Measurements from ENCODE around the gene EPB41L1.

EPB41L1 gene

DNA sequence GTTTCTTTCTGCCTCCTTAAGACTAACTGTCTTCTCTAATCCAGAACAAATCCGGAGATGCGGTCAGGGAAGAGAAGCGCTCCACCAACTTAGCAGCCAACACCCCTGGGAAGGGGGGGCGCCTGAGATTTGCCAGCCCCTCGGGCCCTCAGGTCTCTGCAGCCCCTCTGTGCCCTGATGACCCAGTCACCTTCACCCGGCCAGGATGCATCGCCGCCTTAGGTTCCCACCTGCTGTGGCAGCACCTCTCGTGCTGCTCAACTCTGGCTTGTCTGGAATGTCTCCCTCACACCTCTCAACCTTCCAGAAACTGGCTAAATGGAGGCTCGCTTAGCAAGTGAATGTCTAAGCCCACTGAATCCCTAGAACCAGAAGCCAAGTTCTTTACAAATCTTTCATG, 53.7 kb downstream of the EPB41L1 start:
- no peaks in the 10 kb centered on the region for H3K36me3 ChIP-seq (ENCODE audit: control insufficient read depth in 4 of 4, insufficient read depth in 4 of 4, low read length in 3 of 4)
- H3K9me3 ChIP-seq (ENCODE audit: control extremely low read depth in 1 of 5, control insufficient read depth in 4 of 5, insufficient read depth in 2 of 5, low read depth in 1 of 5, low read length in 4 of 5) = no peaks in the 10 kb centered on the region
- no peak overlapping the region for H3K4me3 ChIP-seq (ENCODE audit: control insufficient read depth in 1 of 7, extremely low read depth in 1 of 7, insufficient read depth in 4 of 7, low read depth in 2 of 7, low read length in 6 of 7)
- no peak overlapping the region for H3K27ac ChIP-seq (ENCODE audit: insufficient read depth in 1 of 2, low read depth in 1 of 2, low read length in 2 of 2, poor library complexity in 1 of 2, severe bottlenecking in 2 of 2)
- no peak for DNase-seq
- CTCF ChIA-PET = no interaction called here
- 96% methylated on average over 8 of the region's 10 CpGs for WGBS (ENCODE audit: insufficient coverage)
- POLR2A ChIA-PET = no interaction called here
- no peaks in the 10 kb centered on the region for H3K4me1 ChIP-seq (ENCODE audit: control extremely low read depth in 1 of 4, control insufficient read depth in 4 of 4, insufficient read depth in 4 of 4, low read length in 3 of 4)
- peaks cover 0 to 8% (median 0%) of the 10 kb centered on the region in 5 experiments for H3K27me3 ChIP-seq (replicated peaks in 2 of 5; ENCODE audit: control insufficient read depth in 4 of 5, insufficient read depth in 5 of 5, low read length in 4 of 5)

DNA sequence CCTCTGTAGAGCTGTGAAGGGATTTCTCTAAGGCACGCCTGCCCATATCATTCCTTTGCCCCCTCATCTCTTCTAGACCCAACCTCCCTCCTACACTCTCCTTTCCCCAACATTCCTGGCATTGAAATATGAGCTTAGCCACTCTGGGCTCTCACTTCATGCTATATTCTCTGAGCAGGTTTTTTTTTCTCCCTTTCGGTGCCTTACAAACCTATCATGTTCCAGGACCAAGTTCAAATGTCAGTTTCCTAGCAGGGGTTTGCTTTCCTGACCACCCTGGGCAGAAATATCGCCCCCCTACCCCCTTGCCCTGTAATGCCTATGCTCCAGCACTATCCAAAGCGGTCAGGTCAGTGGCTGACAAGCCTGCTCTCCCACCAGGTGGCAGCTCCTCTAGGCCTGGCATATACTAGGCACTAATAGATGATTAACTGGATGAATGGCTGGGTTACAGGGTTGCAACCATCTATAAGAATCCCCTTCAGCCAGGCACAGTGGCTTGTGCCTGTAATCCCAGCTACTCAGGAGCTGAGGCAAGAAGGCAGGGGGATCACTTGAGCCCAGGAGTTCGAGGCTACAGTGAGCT, 56.0 kb downstream of the EPB41L1 start:
- CTCF ChIA-PET = interaction anchor here (0.9 to 5.5 kb wide), 6 partner anchors 8 to 241 kb away, joined by 3 to 44 read pairs (median 6); no protein-coding TSS in a partner anchor
- 93% methylated on average over 2 of the region's 5 CpGs for WGBS (ENCODE audit: insufficient coverage)
- Histone ChIP-seq H3K4me1 (ENCODE audit: control extremely low read depth in 1 of 4, control insufficient read depth in 4 of 4, insufficient read depth in 4 of 4, low read length in 3 of 4) (no peaks in the 10 kb centered on the region), H3K36me3 (ENCODE audit: control insufficient read depth in 4 of 4, insufficient read depth in 4 of 4, low read length in 3 of 4) (no peaks in the 10 kb centered on the region), H3K9me3 (ENCODE audit: control extremely low read depth in 1 of 5, control insufficient read depth in 4 of 5, insufficient read depth in 2 of 5, low read depth in 1 of 5, low read length in 4 of 5) (no peaks in the 10 kb centered on the region), H3K27ac (ENCODE audit: insufficient read depth in 1 of 2, low read depth in 1 of 2, low read length in 2 of 2, poor library complexity in 1 of 2, severe bottlenecking in 2 of 2) (no peak overlapping the region), H3K4me3 (ENCODE audit: control insufficient read depth in 1 of 7, extremely low read depth in 1 of 7, insufficient read depth in 4 of 7, low read depth in 2 of 7, low read length in 6 of 7) (no peak overlapping the region), H3K27me3 (replicated peaks in 2 of 5; ENCODE audit: control insufficient read depth in 4 of 5, insufficient read depth in 5 of 5, low read length in 4 of 5) (peaks cover 0 to 4% (median 0%) of the 10 kb centered on the region in 5 experiments)
- no peak for DNase-seq
- POLR2A ChIA-PET = interaction anchor here (0.9 kb wide), 1 partner anchor 229 kb away, joined by 3 read pairs; no protein-coding TSS in a partner anchor

DNA sequence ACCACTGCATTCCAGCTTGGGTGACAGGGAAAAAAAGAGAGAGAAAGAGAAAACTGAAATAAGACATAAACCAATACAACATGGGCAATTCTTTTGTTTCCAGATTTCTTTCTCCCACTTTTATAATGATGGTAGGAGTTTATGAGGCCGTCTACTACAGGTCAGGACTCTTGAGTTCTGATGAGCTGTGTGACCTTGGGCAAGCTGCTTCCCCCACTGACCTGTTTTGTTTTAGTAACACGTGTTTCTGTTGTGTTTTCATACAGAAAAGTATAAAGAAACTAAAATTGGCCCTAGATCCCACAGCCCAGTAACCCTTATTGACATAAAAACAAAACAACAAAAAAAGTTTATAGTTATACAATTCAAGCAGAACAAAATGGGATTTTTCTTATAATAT, 58.8 kb downstream of the EPB41L1 start:
- ChIA-PET POLR2A (no interaction called here), CTCF (interaction anchor here (1.1 to 5.5 kb wide), 7 partner anchors 8 to 225 kb away, joined by 3 to 44 read pairs (median 4); no protein-coding TSS in a partner anchor)
- H3K4me3 ChIP-seq (ENCODE audit: control insufficient read depth in 1 of 7, extremely low read depth in 1 of 7, insufficient read depth in 4 of 7, low read depth in 2 of 7, low read length in 6 of 7) = no peak overlapping the region
- no peak overlapping the region for H3K27ac ChIP-seq (ENCODE audit: insufficient read depth in 1 of 2, low read depth in 1 of 2, low read length in 2 of 2, poor library complexity in 1 of 2, severe bottlenecking in 2 of 2)
- H3K9me3 ChIP-seq (ENCODE audit: control extremely low read depth in 1 of 5, control insufficient read depth in 4 of 5, insufficient read depth in 2 of 5, low read depth in 1 of 5, low read length in 4 of 5) = no peaks in the 10 kb centered on the region
- H3K4me1 ChIP-seq (ENCODE audit: control extremely low read depth in 1 of 4, control insufficient read depth in 4 of 4, insufficient read depth in 4 of 4, low read length in 3 of 4) = peaks cover 0 to 1% (median 0%) of the 10 kb centered on the region in 4 experiments
- H3K27me3 ChIP-seq (replicated peaks in 2 of 5; ENCODE audit: control insufficient read depth in 4 of 5, insufficient read depth in 5 of 5, low read length in 4 of 5) = no peaks in the 10 kb centered on the region
- no peak for DNase-seq
- H3K36me3 ChIP-seq (ENCODE audit: control insufficient read depth in 4 of 4, insufficient read depth in 4 of 4, low read length in 3 of 4) = no peaks in the 10 kb centered on the region
- 100% methylated on average over 1 of the region's 2 CpGs for WGBS (ENCODE audit: insufficient coverage)

DNA sequence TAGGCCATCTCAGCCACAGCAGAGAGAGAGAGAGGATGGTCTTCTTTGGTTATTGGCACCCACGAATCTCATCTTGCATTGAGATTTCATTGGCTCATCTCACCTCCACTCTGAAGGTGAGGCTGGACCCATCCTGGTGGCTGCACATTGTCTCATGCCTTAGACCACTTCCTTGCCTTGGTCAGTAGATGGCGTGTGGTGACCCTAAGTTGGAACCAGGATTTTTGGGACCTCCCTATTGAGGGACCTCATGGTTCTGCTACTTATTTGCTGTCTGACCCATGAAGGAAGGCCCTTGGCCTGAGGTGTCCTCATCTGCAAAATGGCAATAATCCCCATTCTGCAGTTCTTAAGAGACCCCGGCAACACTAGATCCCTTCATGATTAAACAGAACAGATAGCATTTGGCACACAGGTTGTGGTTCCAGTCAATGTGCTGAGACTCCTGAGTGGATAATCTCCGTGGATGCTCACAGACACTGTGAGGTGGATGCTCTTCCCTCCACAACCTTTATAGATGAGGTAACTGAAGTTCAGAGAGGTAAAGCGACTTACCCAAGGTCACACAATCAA, 60.2 kb downstream of the EPB41L1 start:
- no peak overlapping the region for H3K4me3 ChIP-seq (ENCODE audit: control insufficient read depth in 1 of 7, extremely low read depth in 1 of 7, insufficient read depth in 4 of 7, low read depth in 2 of 7, low read length in 6 of 7)
- H3K9me3 ChIP-seq (ENCODE audit: control extremely low read depth in 1 of 5, control insufficient read depth in 4 of 5, insufficient read depth in 2 of 5, low read depth in 1 of 5, low read length in 4 of 5) = no peaks in the 10 kb centered on the region
- no peaks in the 10 kb centered on the region for H3K36me3 ChIP-seq (ENCODE audit: control insufficient read depth in 4 of 4, insufficient read depth in 4 of 4, low read length in 3 of 4)
- no peak overlapping the region for H3K27ac ChIP-seq (ENCODE audit: insufficient read depth in 1 of 2, low read depth in 1 of 2, low read length in 2 of 2, poor library complexity in 1 of 2, severe bottlenecking in 2 of 2)
- DNase-seq = peak; percentile 41 to 56 (median 55)
- no peaks in the 10 kb centered on the region for H3K27me3 ChIP-seq (replicated peaks in 2 of 5; ENCODE audit: control insufficient read depth in 4 of 5, insufficient read depth in 5 of 5, low read length in 4 of 5)
- ChIA-PET POLR2A (no interaction called here), CTCF (interaction anchor here (1.0 to 5.5 kb wide), 7 partner anchors 12 to 228 kb away, joined by 3 to 44 read pairs (median 6); no protein-coding TSS in a partner anchor)
- H3K4me1 ChIP-seq (ENCODE audit: control extremely low read depth in 1 of 4, control insufficient read depth in 4 of 4, insufficient read depth in 4 of 4, low read length in 3 of 4) = peaks cover 0 to 6% (median 0%) of the 10 kb centered on the region in 4 experiments
- WGBS (ENCODE audit: insufficient coverage) = 68% methylated on average over 4 of the region's 5 CpGs

DNA sequence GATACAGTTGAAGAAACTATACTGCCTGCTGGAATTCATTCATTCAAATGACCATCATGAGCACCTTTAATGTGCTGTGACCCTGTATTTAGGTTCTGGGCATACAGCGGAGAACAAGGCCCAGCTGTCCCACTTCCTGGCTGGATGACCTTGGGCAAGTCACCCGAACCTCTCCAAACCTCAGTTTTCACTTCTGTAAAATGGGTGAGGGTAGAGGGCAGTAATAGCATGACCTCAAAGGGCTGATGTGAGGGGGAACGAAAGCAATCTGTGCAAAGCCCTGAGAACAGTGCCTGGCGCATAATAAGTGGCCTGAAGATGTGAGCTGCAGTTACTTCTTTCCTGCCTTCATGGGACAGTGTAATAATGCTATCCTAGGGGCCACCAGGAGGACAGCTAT, 61.2 kb downstream of the EPB41L1 start:
- DNase-seq = no peak
- H3K36me3 ChIP-seq (ENCODE audit: control insufficient read depth in 4 of 4, insufficient read depth in 4 of 4, low read length in 3 of 4) = no peaks in the 10 kb centered on the region
- H3K27ac ChIP-seq (ENCODE audit: insufficient read depth in 1 of 2, low read depth in 1 of 2, low read length in 2 of 2, poor library complexity in 1 of 2, severe bottlenecking in 2 of 2) = no peak overlapping the region
- 93% methylated on average over 3 of the region's 4 CpGs for WGBS (ENCODE audit: insufficient coverage)
- H3K9me3 ChIP-seq (ENCODE audit: control extremely low read depth in 1 of 5, control insufficient read depth in 4 of 5, insufficient read depth in 2 of 5, low read depth in 1 of 5, low read length in 4 of 5) = no peaks in the 10 kb centered on the region
- H3K4me3 ChIP-seq (ENCODE audit: control insufficient read depth in 1 of 7, extremely low read depth in 1 of 7, insufficient read depth in 4 of 7, low read depth in 2 of 7, low read length in 6 of 7) = no peak overlapping the region
- no peaks in the 10 kb centered on the region for H3K27me3 ChIP-seq (replicated peaks in 2 of 5; ENCODE audit: control insufficient read depth in 4 of 5, insufficient read depth in 5 of 5, low read length in 4 of 5)
- POLR2A ChIA-PET = no interaction called here
- CTCF ChIA-PET = interaction anchor here (0.7 to 2.0 kb wide), 8 partner anchors 9 to 539 kb away, joined by 3 to 11 read pairs (median 4); no protein-coding TSS in a partner anchor
- peaks cover 0 to 6% (median 0%) of the 10 kb centered on the region in 4 experiments for H3K4me1 ChIP-seq (ENCODE audit: control extremely low read depth in 1 of 4, control insufficient read depth in 4 of 4, insufficient read depth in 4 of 4, low read length in 3 of 4)

DNA sequence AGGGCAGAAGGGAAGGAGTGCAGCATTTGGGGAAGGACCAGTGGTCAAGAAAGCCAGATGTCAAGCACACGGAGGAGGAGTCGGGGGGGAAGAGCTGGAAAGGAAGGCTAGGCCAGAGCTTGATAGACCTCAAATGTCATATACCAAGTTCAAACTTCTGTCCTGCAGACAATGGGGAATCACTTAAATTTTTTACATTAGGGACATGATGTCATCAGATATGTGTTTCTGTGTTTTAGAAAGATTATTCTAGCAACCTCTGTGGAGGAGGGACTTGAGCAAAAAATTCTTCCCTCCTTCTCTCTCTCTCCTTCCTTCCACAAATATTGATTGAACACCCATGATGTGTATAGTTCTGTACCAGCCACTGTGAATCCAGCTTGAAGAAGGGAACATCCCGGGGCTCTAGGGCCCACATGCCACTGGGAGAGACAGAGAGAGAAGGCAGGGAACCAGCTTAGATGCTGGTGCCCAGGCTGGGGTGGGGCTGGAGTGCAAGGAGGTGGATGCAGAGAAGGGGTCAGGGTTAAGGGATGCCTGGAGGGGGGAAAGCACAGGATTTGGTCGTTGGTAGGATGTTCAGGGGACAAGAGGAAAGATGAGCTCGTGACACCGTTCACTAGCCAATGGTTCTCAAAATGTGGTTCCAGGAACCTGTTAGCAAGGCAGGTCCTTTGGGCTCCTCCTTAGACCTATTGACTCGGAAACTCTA, 61.9 kb downstream of the EPB41L1 start:
- 95% methylated on average over 5 of the region's 7 CpGs for WGBS (ENCODE audit: insufficient coverage)
- Histone ChIP-seq H3K9me3 (ENCODE audit: control extremely low read depth in 1 of 5, control insufficient read depth in 4 of 5, insufficient read depth in 2 of 5, low read depth in 1 of 5, low read length in 4 of 5) (no peaks in the 10 kb centered on the region), H3K4me3 (ENCODE audit: control insufficient read depth in 1 of 7, extremely low read depth in 1 of 7, insufficient read depth in 4 of 7, low read depth in 2 of 7, low read length in 6 of 7) (no peak overlapping the region), H3K36me3 (ENCODE audit: control insufficient read depth in 4 of 4, insufficient read depth in 4 of 4, low read length in 3 of 4) (no peaks in the 10 kb centered on the region), H3K27ac (ENCODE audit: insufficient read depth in 1 of 2, low read depth in 1 of 2, low read length in 2 of 2, poor library complexity in 1 of 2, severe bottlenecking in 2 of 2) (no peak overlapping the region), H3K4me1 (ENCODE audit: control extremely low read depth in 1 of 4, control insufficient read depth in 4 of 4, insufficient read depth in 4 of 4, low read length in 3 of 4) (peaks cover 0 to 6% (median 0%) of the 10 kb centered on the region in 4 experiments), H3K27me3 (replicated peaks in 2 of 5; ENCODE audit: control insufficient read depth in 4 of 5, insufficient read depth in 5 of 5, low read length in 4 of 5) (no peaks in the 10 kb centered on the region)
- ChIA-PET POLR2A (no interaction called here), CTCF (interaction anchor here (0.7 to 2.0 kb wide), 7 partner anchors 9 to 372 kb away, joined by 3 to 11 read pairs (median 4); no protein-coding TSS in a partner anchor)
- no peak for DNase-seq

DNA sequence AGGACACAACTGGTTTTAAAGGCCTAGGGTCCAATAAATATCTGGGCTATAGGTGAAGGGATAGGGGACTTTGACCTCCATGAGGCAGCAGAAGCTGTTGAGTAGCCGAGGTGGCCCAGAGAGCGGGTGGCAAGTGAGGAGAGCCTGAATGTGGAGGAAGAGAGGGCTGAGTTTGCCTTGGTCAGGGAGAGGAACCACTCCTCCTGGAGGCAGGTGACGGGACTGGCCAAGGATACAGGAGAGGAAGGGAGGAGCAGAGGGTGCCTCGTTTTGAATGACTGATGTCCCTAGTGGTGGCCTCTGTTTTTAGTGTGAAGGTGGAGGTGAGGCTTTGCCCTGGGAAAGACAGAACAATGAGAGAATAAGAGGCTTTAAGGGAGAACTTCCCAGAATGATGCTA, 62.7 kb downstream of the EPB41L1 start:
- Histone ChIP-seq H3K36me3 (ENCODE audit: control insufficient read depth in 4 of 4, insufficient read depth in 4 of 4, low read length in 3 of 4) (no peaks in the 10 kb centered on the region), H3K27me3 (replicated peaks in 2 of 5; ENCODE audit: control insufficient read depth in 4 of 5, insufficient read depth in 5 of 5, low read length in 4 of 5) (no peaks in the 10 kb centered on the region), H3K27ac (ENCODE audit: insufficient read depth in 1 of 2, low read depth in 1 of 2, low read length in 2 of 2, poor library complexity in 1 of 2, severe bottlenecking in 2 of 2) (no peak overlapping the region), H3K9me3 (ENCODE audit: control extremely low read depth in 1 of 5, control insufficient read depth in 4 of 5, insufficient read depth in 2 of 5, low read depth in 1 of 5, low read length in 4 of 5) (no peaks in the 10 kb centered on the region), H3K4me3 (ENCODE audit: control insufficient read depth in 1 of 7, extremely low read depth in 1 of 7, insufficient read depth in 4 of 7, low read depth in 2 of 7, low read length in 6 of 7) (no peak overlapping the region), H3K4me1 (ENCODE audit: control extremely low read depth in 1 of 4, control insufficient read depth in 4 of 4, insufficient read depth in 4 of 4, low read length in 3 of 4) (peaks cover 0 to 6% (median 0%) of the 10 kb centered on the region in 4 experiments)
- DNase-seq = no peak
- WGBS (ENCODE audit: insufficient coverage) = 85% methylated on average over 4 of the region's 4 CpGs
- ChIA-PET CTCF (interaction anchor here (1.2 kb wide), 1 partner anchor 220 kb away, joined by 3 read pairs; no protein-coding TSS in a partner anchor), POLR2A (no interaction called here)

Data from common myeloid progenitor, CD34-positive (primary cell).